Endothelial cell of umbilical vein (primary cell): ENCODE measurements around the gene OSBP2.

ENCODE experiments used
- CTCF ChIP-seq, 2 donors: IDR thresholded peaks; 1 replicate in 1 of 2; 2 replicates in 1 of 2; pipeline ENCODE4 v1.5.1; 2011; ENCODE audit warnings: low read length in 2 of 2, mild to moderate bottlenecking in 2 of 2, moderate library complexity in 2 of 2, control low read depth in 1 of 2, inconsistent platforms in 1 of 2, low read depth in 1 of 2; ENCODE audit not compliant: insufficient read depth in 1 of 2; ENCODE audit errors: extremely low read depth in 1 of 2
- EZH2 ChIP-seq: IDR thresholded peaks from 2 replicates; pipeline ENCODE4 v1.6.1; 2012; ENCODE audit warnings: borderline replicate concordance, low read depth, mild to moderate bottlenecking, moderate library complexity, low read length, inconsistent platforms; ENCODE audit not compliant: severe bottlenecking
- MYC ChIP-seq: IDR thresholded peaks from one replicate; pipeline ENCODE4 v1.6.1; 2011; ENCODE audit warnings: mild to moderate bottlenecking, low read depth, low read length
- POLR2A ChIP-seq: IDR thresholded peaks from 2 replicates; pipeline ENCODE4 v1.6.1; 2012; ENCODE audit warnings: low read depth, mild to moderate bottlenecking, control low read depth, low read length
- POLR2AphosphoS5 ChIP-seq: IDR thresholded peaks from 2 replicates; pipeline ENCODE4 v1.6.1; 2012; ENCODE audit warnings: low read depth, mild to moderate bottlenecking, control low read depth, low read length, moderate library complexity; ENCODE audit not compliant: insufficient read depth

GRCh38 chr22:30648825-30649224 is 45.8 kb upstream of the OSBP2 start:
- TF ChIP-seq POLR2AphosphoS5 (no peak), CTCF (IDR thresholded peaks at IDR 0.05; ENCODE audit: extremely low read depth in 1 of 2, insufficient read depth in 1 of 2, low read depth in 1 of 2, low read length in 2 of 2) (no peak), POLR2A (no peak), EZH2 (no peak), MYC (no peak)
